Skeletal muscle satellite cell (primary cell): ENCODE measurements around the gene KY.
"Not testable (repeated sequence)": the region's sequence is repeated elsewhere in the genome, so short reads cannot be mapped to it uniquely, and the experiment has no call there.

ENCODE experiments used
- H3K27me3 ChIP-seq: 2 replicates; pipeline ENCODE4 v1.7.0; 2013; ENCODE audit warnings: low read length; ENCODE audit not compliant: control insufficient read depth, insufficient read depth
- H3K36me3 ChIP-seq: 2 replicates; pipeline ENCODE4 v1.7.0; 2013; ENCODE audit warnings: mild to moderate bottlenecking, control low read depth, low read length; ENCODE audit not compliant: insufficient read depth
- H3K4me1 ChIP-seq: 2 replicates; pipeline ENCODE4 v1.7.0; 2013; ENCODE audit warnings: low read length; ENCODE audit not compliant: control insufficient read depth, insufficient read depth
- H3K4me2 ChIP-seq: 2 replicates; pipeline ENCODE4 v1.7.0; 2013; ENCODE audit warnings: mild to moderate bottlenecking, low read length
- H3K4me3 ChIP-seq: 2 replicates; pipeline ENCODE4 v1.7.0; 2013; ENCODE audit warnings: low read length
- H3K9ac ChIP-seq: 2 replicates; pipeline ENCODE4 v1.7.0; 2013; ENCODE audit warnings: mild to moderate bottlenecking, low read depth, low read length, moderate library complexity
- H3K9me3 ChIP-seq: replicated peaks from 2 replicates; pipeline ENCODE4 v1.7.0; 2013; ENCODE audit warnings: mild to moderate bottlenecking, control low read depth, low read length

KY gene

DNA sequence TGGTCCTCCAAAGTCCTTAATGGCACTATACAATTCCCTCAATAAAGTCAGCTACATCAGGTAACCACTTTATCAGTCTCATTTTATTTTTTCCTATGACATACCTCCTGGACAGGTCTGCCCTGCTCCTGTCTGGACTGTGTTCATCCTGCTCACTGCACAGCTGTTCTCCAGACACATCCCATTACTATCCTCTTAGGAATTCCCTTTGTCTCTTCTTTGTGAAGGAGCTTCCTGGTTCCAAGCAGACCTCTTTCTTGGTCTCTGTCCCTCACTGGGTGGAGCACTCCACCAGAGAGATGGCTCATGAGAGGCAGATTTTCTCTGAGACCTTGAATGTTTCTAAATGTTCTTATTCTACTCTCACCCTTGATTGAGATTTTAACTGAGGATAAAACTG is 60.1 kb downstream of the KY start:
- Histone ChIP-seq H3K9ac (no peak overlapping the region), H3K9me3 (no peaks in the 10 kb centered on the region), H3K4me3 (no peak overlapping the region), H3K4me1 (no peaks in the 10 kb centered on the region), H3K4me2 (no peak overlapping the region), H3K36me3 (no peaks in the 10 kb centered on the region), H3K27me3 (no peaks in the 10 kb centered on the region)

DNA sequence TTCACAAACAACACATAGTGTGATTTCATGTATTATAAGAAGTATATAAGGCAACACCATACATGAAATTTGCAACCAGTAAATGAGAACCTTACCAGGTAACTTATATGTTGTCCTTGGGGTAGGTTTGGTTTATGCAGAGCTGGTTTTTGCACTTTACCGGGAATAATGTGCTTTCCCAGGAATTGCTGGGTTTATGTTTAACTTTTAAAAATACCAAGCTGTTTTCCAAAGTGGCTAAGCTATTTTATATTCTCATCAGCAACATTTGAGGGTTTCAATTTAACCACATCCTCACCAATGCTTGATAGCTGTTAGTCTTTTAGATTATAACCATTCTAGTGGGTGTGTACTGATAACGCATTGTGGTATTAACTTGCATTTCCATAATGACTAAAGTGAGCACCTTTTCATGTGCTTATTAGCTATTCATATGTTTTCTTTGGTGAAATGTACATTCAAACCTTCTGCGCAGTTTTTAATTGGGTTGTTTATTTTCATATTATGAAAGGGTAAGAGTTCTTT is 71.6 kb downstream of the KY start:
- H3K36me3 ChIP-seq: no peaks in the 10 kb centered on the region
- no peaks in the 10 kb centered on the region for H3K9me3 ChIP-seq
- no peaks in the 10 kb centered on the region for H3K4me1 ChIP-seq
- no peak overlapping the region for H3K4me2 ChIP-seq
- no peaks in the 10 kb centered on the region for H3K27me3 ChIP-seq
- H3K9ac ChIP-seq: no peak overlapping the region
- no peak overlapping the region for H3K4me3 ChIP-seq

DNA sequence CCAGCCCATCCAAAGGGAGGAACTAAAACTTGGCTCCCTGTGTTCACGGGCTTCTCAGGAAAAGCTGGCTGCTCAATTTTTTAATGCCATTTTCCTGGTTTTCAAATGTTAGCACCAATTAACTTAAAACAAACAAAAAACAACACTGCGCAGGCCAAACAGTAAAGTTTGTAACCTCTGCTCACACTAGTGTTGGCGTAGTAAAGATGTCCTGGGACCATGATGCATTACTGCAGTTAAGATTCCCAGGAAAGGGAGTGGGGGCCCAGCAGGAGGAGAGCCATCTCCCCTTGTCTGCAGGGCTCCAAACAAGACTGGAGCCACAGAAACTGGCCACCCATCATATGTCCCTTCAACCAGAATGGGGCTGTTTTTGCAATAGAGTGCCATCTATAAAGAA is 74.0 kb downstream of the KY start:
- Histone ChIP-seq H3K4me3 (no peak overlapping the region), H3K9ac (no peak overlapping the region), H3K4me2 (no peak overlapping the region), H3K36me3 (no peaks in the 10 kb centered on the region), H3K27me3 (no peaks in the 10 kb centered on the region), H3K4me1 (no peaks in the 10 kb centered on the region), H3K9me3 (no peaks in the 10 kb centered on the region)

DNA sequence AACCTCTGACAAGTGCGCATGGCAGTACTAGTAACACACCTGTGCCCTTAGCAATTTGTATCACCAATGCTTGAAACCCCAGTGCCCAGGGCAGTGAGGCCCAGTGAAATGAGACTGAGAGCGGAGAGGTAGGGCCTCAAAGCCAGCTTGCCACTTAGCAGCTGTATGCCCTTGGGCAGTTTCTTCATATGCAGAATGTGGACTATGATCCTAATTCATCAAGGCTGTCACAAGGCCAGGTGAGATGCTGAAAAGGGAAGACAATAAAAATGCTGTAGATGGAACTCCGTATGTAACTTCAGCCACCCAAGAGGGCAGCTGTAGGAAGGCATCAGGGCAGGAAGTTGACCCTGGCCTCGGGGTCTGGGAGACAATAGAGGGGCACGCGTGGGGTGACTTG is 74.4 kb downstream of the KY start:
- H3K36me3 ChIP-seq: no peaks in the 10 kb centered on the region
- H3K4me3 ChIP-seq: no peak overlapping the region
- H3K4me1 ChIP-seq: no peaks in the 10 kb centered on the region
- H3K27me3 ChIP-seq: no peaks in the 10 kb centered on the region
- no peak overlapping the region for H3K9ac ChIP-seq
- H3K4me2 ChIP-seq: no peak overlapping the region
- no peaks in the 10 kb centered on the region for H3K9me3 ChIP-seq

DNA sequence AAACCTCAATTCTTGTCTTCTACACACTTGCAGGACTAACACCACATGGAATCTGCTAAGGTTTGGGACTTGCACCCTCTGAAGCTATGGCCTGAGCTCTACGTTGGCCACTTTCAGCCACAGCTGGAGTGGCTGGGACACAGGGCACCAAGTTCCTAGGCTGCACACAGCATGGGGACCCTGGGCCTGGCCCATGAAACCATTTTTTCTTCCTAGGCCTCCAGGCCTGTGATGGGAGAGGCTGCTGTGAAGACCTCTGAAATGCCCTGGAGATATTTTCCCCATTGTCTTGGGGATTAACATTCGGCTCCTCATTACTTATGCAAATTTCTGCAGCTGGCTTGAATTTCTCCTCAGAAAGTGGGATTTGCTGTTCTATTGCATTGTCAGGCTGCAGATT is 80.9 kb downstream of the KY start:
- H3K4me3 ChIP-seq, H3K4me1 ChIP-seq, H3K36me3 ChIP-seq: not testable (repeated sequence)

DNA sequence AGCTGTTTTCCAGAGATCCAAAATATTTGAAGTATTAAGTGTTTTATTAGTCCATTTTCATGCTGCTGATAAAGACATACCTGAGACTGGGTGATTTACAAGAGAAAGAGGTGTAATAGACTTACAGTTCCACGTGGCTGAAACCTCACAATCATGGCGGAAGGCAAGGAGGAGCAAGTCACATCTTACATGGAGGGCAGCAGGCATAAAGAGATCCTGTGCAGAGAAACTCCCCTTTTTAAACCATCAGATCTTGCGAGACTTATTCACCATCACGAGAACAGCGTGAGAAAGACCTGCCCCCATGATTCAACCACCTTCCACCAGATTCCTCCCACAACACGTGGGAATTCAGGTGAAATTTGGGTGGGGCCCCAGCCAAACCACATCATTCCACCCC is 82.0 kb downstream of the KY start:
- Histone ChIP-seq H3K4me1 (no peaks in the 10 kb centered on the region), H3K36me3 (no peaks in the 10 kb centered on the region), H3K9ac (no peak overlapping the region), H3K4me2 (no peak overlapping the region), H3K4me3 (no peak overlapping the region), H3K9me3 (no peaks in the 10 kb centered on the region), H3K27me3 (no peaks in the 10 kb centered on the region)

More for the DNA sequence above, 80.9 kb downstream of the KY start:
- not testable (repeated sequence) for H3K27me3 ChIP-seq, H3K4me2 ChIP-seq, H3K9me3 ChIP-seq, H3K9ac ChIP-seq

DNA sequence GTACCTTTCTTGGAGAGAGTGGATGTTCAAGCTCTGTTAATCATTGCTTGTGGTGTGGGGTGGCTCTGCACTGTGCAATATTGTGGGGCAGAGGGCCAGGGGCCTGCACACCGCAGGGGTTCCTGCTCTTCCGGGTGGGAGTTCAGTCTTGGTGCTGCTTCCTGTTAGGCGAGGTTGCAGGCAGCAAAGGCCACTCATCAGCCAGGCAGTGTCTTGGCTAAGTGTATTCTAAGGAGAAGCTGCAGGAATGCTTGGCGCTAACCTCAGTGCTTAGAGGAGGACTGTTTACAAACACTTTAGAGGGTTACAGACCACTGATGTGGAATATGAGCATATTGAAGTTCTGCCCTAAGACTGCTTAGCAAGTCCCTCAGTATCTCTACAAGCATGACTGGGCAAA is 83.2 kb downstream of the KY start:
- Histone ChIP-seq H3K27me3 (no peaks in the 10 kb centered on the region), H3K4me2 (no peak overlapping the region), H3K4me3 (no peak overlapping the region), H3K9ac (no peak overlapping the region), H3K9me3 (no peaks in the 10 kb centered on the region), H3K36me3 (no peaks in the 10 kb centered on the region), H3K4me1 (no peaks in the 10 kb centered on the region)

DNA sequence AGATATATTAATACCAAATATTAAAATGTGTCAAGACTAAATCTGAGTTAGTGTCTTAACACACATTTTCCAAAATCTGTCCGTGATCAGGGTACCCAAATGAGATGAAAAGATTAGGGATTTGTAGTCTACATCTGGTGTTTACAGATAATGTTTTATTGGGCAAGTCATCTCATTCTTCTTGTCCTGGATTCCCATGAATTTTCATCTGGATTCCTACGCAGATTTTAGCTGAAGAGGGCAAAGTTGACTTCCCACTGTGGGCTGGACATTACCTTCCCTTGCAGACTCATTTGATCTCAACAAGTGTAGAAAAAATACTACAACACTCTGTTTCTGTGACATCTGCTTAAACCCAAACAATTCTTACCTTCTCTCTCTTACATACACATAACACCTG is 85.8 kb downstream of the KY start:
- Histone ChIP-seq H3K9ac (no peak overlapping the region), H3K36me3 (no peaks in the 10 kb centered on the region), H3K27me3 (no peaks in the 10 kb centered on the region), H3K4me1 (no peaks in the 10 kb centered on the region), H3K4me2 (no peak overlapping the region), H3K4me3 (no peak overlapping the region), H3K9me3 (no peaks in the 10 kb centered on the region)

DNA sequence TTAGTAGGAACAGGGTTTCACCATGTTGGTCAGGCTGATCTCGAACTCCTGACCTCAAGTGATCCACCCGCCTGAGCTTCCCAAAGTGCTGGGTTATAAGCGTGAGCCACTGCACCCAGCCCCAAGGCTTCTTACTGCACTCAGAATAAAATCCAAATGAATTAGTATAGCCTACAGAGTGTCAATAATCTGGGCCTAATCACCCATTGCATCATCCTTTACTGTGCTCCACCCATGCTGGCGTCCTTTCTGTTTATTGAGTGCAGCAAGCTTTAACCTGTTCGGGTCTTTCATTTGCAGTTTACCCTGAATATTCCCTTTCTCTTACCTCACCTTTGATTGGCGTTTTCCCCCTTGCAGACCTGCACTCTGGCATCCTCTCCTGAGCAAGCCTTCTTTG is 87.2 kb downstream of the KY start:
- Histone ChIP-seq H3K27me3 (no peaks in the 10 kb centered on the region), H3K4me3 (no peak overlapping the region), H3K9ac (no peak overlapping the region), H3K9me3 (no peaks in the 10 kb centered on the region), H3K36me3 (peaks cover 6% of the 10 kb centered on the region), H3K4me1 (no peaks in the 10 kb centered on the region), H3K4me2 (no peak overlapping the region)

DNA sequence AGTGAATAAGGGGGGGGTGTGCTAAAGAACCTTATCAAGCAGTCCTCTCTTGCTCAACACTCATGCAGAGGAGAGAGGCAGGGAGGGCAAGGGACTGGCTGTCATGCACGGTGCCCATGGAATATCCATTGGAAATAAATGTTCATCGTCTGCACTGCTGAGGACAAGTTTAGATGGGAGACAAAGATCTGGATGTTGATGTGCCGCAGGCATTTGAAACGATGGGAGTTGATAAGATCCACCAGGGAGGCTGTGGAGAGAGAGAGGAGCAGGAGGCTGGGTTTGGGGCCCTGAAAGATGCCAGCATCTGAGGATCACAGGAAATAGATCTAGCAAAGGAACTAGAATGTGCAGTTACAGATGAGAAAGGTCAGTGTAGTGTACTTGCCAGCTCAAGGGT is 88.8 kb downstream of the KY start:
- H3K27me3 ChIP-seq: no peaks in the 10 kb centered on the region
- no peak overlapping the region for H3K4me3 ChIP-seq
- no peak overlapping the region for H3K9ac ChIP-seq
- H3K36me3 ChIP-seq: peaks cover 7% of the 10 kb centered on the region
- H3K4me1 ChIP-seq: no peaks in the 10 kb centered on the region
- H3K9me3 ChIP-seq: no peaks in the 10 kb centered on the region
- no peak overlapping the region for H3K4me2 ChIP-seq

DNA sequence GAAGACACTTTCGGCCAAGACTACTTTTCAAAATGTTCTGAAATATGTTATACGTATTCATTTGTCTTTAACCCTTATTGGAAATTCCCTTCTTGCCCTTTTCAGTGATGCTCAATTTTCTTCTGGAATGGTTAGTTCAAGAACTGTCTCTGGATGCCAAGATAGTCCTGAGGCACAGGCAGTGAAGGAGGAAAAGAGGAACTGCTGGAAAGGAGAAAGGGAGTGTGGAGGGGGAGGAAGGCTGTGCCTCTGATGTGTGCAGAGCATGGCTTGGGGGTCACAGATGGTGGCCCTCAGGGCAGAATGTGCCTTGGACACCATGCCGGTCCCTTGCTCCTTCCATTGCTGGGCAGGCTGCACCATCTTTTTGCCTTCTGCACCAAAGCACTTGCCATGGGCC is 91.2 kb downstream of the KY start:
- Histone ChIP-seq H3K36me3 (peaks cover 7% of the 10 kb centered on the region), H3K4me1 (no peaks in the 10 kb centered on the region), H3K4me3 (no peak overlapping the region), H3K27me3 (no peaks in the 10 kb centered on the region), H3K9ac (no peak overlapping the region), H3K9me3 (no peaks in the 10 kb centered on the region), H3K4me2 (no peak overlapping the region)
